Measurements from ENCODE around the gene SMG5. TPM values are rescaled to one million over a fixed set of nuclear protein-coding genes. Genes with fewer than 3 reads are reported as not detected.
"Not testable (repeated sequence)": the region's sequence is repeated elsewhere in the genome, so short reads cannot be mapped to it uniquely, and the experiment has no call there.

Gene SMG5
- polyA plus RNA-seq, 3 donors, result 4.4 to 72.4 (median 7.0) TPM

- no peak overlapping the region for H3K4me2 ChIP-seq (replicated peaks; ENCODE audit: extremely low read depth, low read length, poor library complexity, severe bottlenecking)
- Mint-ChIP-seq H3K4me1 (peaks cover 21% of the 10 kb centered on the region), H3K9me3 (no peaks in the 10 kb centered on the region), H3K4me3 (no peak overlapping the region), H3K27me3 (ENCODE audit: low read depth in 3 of 3) (no peaks in the 10 kb centered on the region), H3K36me3 (peaks cover 44 to 58% of the 10 kb centered on the region in 2 donors), H3K27ac (peak overlapping the region in 1 of 7 donors; percentile 30)
- no peaks in the 10 kb centered on the region for H3K9me3 ChIP-seq (replicated peaks in 1 of 2; ENCODE audit: control insufficient read depth in 1 of 2, insufficient read depth in 1 of 2, low read length in 2 of 2)
- no peak for TF ChIP-seq CTCF (IDR thresholded peaks at IDR 0.05)
- no peaks in the 10 kb centered on the region for H4K20me1 ChIP-seq (ENCODE audit: insufficient read depth, low read length)
- DNase-seq, result no peak
- H3K27me3 ChIP-seq (ENCODE audit: control insufficient read depth in 2 of 2, insufficient read depth in 2 of 2, low read length in 2 of 2), result no peaks in the 10 kb centered on the region
- intact Hi-C loops (cut with micrococcal nuclease), result no loop called here
- H2AFZ ChIP-seq (ENCODE audit: insufficient read depth, low read depth, low read length, poor library complexity, severe bottlenecking), result no peak overlapping the region
- no peak overlapping the region for H3K27ac ChIP-seq (ENCODE audit: low read depth in 1 of 2, low read length in 2 of 2)
- no peak overlapping the region for H3K4me3 ChIP-seq (replicated peaks in 1 of 3; ENCODE audit: low read depth in 2 of 3, low read length in 3 of 3)
- no peak overlapping the region for H3K9ac ChIP-seq (ENCODE audit: insufficient read depth, low read length, poor library complexity, severe bottlenecking)
- peaks cover 34% of the 10 kb centered on the region for H3K79me2 ChIP-seq (ENCODE audit: insufficient read depth, low read length)
- peaks cover 27 to 36% of the 10 kb centered on the region in 2 donors for H3K4me1 ChIP-seq (ENCODE audit: control insufficient read depth in 1 of 2, insufficient read depth in 2 of 2, low read length in 2 of 2)
- WGBS (ENCODE audit: insufficient coverage), result 100% methylated on average over 1 of the region's 9 CpGs
- peaks cover 33 to 43% of the 10 kb centered on the region in 2 donors for H3K36me3 ChIP-seq (replicated peaks in 1 of 2; ENCODE audit: control insufficient read depth in 1 of 2, insufficient read depth in 2 of 2, low read length in 2 of 2)
Observed at GRCh38 chr1:156220226-156220625, 62.4 kb downstream of the SMG5 start.

GRCh38 chr1:156217871-156218270 is 64.8 kb downstream of the SMG5 start:
- peaks cover 53% of the 10 kb centered on the region for H3K79me2 ChIP-seq (ENCODE audit: insufficient read depth, low read length)
- WGBS (ENCODE audit: insufficient coverage), result no CpG with 5 or more reads among the region's 2 CpGs

GRCh38 chr1:156216361-156217086 is 66.1 kb downstream of the SMG5 start:
- H3K4me3 ChIP-seq (replicated peaks in 1 of 3; ENCODE audit: low read depth in 2 of 3, low read length in 3 of 3); H3K9ac ChIP-seq (ENCODE audit: insufficient read depth, low read length, poor library complexity, severe bottlenecking); H3K9me3 Mint-ChIP-seq; intact Hi-C loops (cut with micrococcal nuclease); H3K4me2 ChIP-seq (replicated peaks; ENCODE audit: extremely low read depth, low read length, poor library complexity, severe bottlenecking); H3K27me3 ChIP-seq (ENCODE audit: control insufficient read depth in 2 of 2, insufficient read depth in 2 of 2, low read length in 2 of 2); H4K20me1 ChIP-seq (ENCODE audit: insufficient read depth, low read length); DNase-seq; H3K9me3 ChIP-seq (replicated peaks in 1 of 2; ENCODE audit: control insufficient read depth in 1 of 2, insufficient read depth in 1 of 2, low read length in 2 of 2); H2AFZ ChIP-seq (ENCODE audit: insufficient read depth, low read depth, low read length, poor library complexity, severe bottlenecking); H3K27me3 Mint-ChIP-seq (ENCODE audit: low read depth in 3 of 3); H3K27ac ChIP-seq (ENCODE audit: low read depth in 1 of 2, low read length in 2 of 2); H3K4me3 Mint-ChIP-seq: not testable (repeated sequence)
- H3K36me3 ChIP-seq (replicated peaks in 1 of 2; ENCODE audit: control insufficient read depth in 1 of 2, insufficient read depth in 2 of 2, low read length in 2 of 2), result peaks cover 13 to 16% of the 10 kb centered on the region in 2 donors
- H3K36me3 Mint-ChIP-seq, result peaks cover 25 to 48% of the 10 kb centered on the region in 2 donors
- H3K27ac Mint-ChIP-seq, result peak overlapping the region in 4 of 7 donors; percentile 24 to 83 (median 60)
- peaks cover 44 to 55% of the 10 kb centered on the region in 2 donors for H3K4me1 ChIP-seq (ENCODE audit: control insufficient read depth in 1 of 2, insufficient read depth in 2 of 2, low read length in 2 of 2)
- 98% methylated on average over 42 of the region's 55 CpGs for WGBS (ENCODE audit: insufficient coverage)
- H3K4me1 Mint-ChIP-seq, result peaks cover 37% of the 10 kb centered on the region
- H3K79me2 ChIP-seq (ENCODE audit: insufficient read depth, low read length), result peaks cover 53% of the 10 kb centered on the region

More at GRCh38 chr1:156217871-156218270, 64.8 kb downstream of the SMG5 start:
- H3K9me3 Mint-ChIP-seq, result no peaks in the 10 kb centered on the region
- peaks cover 32% of the 10 kb centered on the region for H3K4me1 Mint-ChIP-seq
- peak overlapping the region; percentile 28 to 69 for H3K4me3 Mint-ChIP-seq
- peaks cover 38 to 48% of the 10 kb centered on the region in 2 donors for H3K4me1 ChIP-seq (ENCODE audit: control insufficient read depth in 1 of 2, insufficient read depth in 2 of 2, low read length in 2 of 2)
- peak overlapping the region in 1 of 3 experiments; percentile 59 for H3K4me3 ChIP-seq (replicated peaks in 1 of 3; ENCODE audit: low read depth in 2 of 3, low read length in 3 of 3)
- intact Hi-C loops (cut with micrococcal nuclease), result no loop called here
- no peaks in the 10 kb centered on the region for H3K27me3 Mint-ChIP-seq (ENCODE audit: low read depth in 3 of 3)
- H3K36me3 Mint-ChIP-seq, result peaks cover 34 to 54% of the 10 kb centered on the region in 2 donors
- peak; percentile 46 to 72 (median 69) for DNase-seq
- no peaks in the 10 kb centered on the region for H4K20me1 ChIP-seq (ENCODE audit: insufficient read depth, low read length)
- H3K27me3 ChIP-seq (ENCODE audit: control insufficient read depth in 2 of 2, insufficient read depth in 2 of 2, low read length in 2 of 2), result no peaks in the 10 kb centered on the region
- H3K36me3 ChIP-seq (replicated peaks in 1 of 2; ENCODE audit: control insufficient read depth in 1 of 2, insufficient read depth in 2 of 2, low read length in 2 of 2), result peaks cover 20 to 27% of the 10 kb centered on the region in 2 donors
- no peak overlapping the region for H2AFZ ChIP-seq (ENCODE audit: insufficient read depth, low read depth, low read length, poor library complexity, severe bottlenecking)
- TF ChIP-seq CTCF (IDR thresholded peaks at IDR 0.05), result no peak
- H3K9me3 ChIP-seq (replicated peaks in 1 of 2; ENCODE audit: control insufficient read depth in 1 of 2, insufficient read depth in 1 of 2, low read length in 2 of 2), result no peaks in the 10 kb centered on the region
- H3K27ac ChIP-seq (ENCODE audit: low read depth in 1 of 2, low read length in 2 of 2), result peak overlapping the region; percentile 74 to 86
- peak overlapping the region; percentile 88 to 97 (median 95) for H3K27ac Mint-ChIP-seq
- H3K4me2 ChIP-seq (replicated peaks; ENCODE audit: extremely low read depth, low read length, poor library complexity, severe bottlenecking), result peak overlapping the region; percentile 65
- H3K9ac ChIP-seq (ENCODE audit: insufficient read depth, low read length, poor library complexity, severe bottlenecking), result peak overlapping the region; percentile 44

All from CD14-positive monocyte (primary cell).